Right lobe of liver (tissue), 4 donors: Measurements from ENCODE around the gene ARRB1.

ENCODE experiments used
- POLR2A ChIP-seq: fragments of 450-650 bp; IDR thresholded peaks from one replicate; pipeline ENCODE4 v1.6.1; 2017; ENCODE audit warnings: antibody characterized with exemption, mild to moderate bottlenecking
- TF ChIP-seq, protein P1 (sequence below), 4 donors: fragments of 200-600 bp in 3 of 4; fragments of 450-650 bp in 1 of 4; IDR thresholded peaks; one replicate each; pipeline versions ENCODE4 v1.5.1 to v1.8.0; 2016 to 2022; ENCODE audit warnings: antibody characterized with exemption in 4 of 4, mild to moderate bottlenecking in 2 of 4
- donor health status: DM: no; HTN: no; CAD: no.
- donor health status: DM: no; HTN: no; CAD: no.
- donor health status: DM: no; HTN: yes; CAD: no.

DNA sequence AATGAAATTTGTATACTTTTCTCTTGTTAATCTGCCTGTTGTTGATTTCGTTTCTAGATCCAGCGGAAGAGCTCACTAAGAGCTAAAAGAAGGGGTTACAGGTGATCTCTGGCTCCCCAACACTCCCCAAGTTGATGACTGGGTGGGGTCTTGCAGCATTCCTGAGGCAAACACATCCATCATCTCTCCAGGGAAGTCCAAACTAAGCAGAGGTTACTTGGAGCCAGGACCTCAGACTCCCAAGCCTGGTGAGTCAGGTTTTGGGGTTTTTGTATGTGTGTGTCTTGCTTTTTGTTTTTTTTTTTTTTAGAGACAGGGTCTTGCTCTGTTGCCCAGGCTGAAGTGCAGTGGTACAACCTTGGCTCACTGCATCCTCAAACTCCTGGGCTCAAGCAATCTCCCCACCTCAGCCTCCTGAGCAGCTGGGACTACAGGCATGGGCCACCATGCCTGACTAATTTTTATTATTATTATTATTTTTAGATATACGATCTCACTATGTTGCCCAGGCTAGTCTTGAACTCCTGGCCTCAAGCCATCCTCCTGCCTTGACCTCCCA is 36.4 kb upstream of the ARRB1 start:
- TF ChIP-seq, protein P1, sequence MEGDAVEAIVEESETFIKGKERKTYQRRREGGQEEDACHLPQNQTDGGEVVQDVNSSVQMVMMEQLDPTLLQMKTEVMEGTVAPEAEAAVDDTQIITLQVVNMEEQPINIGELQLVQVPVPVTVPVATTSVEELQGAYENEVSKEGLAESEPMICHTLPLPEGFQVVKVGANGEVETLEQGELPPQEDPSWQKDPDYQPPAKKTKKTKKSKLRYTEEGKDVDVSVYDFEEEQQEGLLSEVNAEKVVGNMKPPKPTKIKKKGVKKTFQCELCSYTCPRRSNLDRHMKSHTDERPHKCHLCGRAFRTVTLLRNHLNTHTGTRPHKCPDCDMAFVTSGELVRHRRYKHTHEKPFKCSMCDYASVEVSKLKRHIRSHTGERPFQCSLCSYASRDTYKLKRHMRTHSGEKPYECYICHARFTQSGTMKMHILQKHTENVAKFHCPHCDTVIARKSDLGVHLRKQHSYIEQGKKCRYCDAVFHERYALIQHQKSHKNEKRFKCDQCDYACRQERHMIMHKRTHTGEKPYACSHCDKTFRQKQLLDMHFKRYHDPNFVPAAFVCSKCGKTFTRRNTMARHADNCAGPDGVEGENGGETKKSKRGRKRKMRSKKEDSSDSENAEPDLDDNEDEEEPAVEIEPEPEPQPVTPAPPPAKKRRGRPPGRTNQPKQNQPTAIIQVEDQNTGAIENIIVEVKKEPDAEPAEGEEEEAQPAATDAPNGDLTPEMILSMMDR (IDR thresholded peaks at IDR 0.05), result no peak
- TF ChIP-seq POLR2A, result no peak
